Kidney (tissue), 14 donors: ENCODE data around the gene ZNF518B. TPM values are rescaled to one million over a fixed set of nuclear protein-coding genes. Genes with fewer than 3 reads are reported as not detected.

Experiments used
- DNase-seq, 5 donors: peaks; one replicate each; pipeline ENCODE4 v3.0.0-alpha.2; 2013 to 2020
- FAIRE-seq: peaks from 2 replicates; lab custom pipeline; 2012; peaks lifted over from hg19 to GRCh38; lab: Jason Lieb, UNC
- H3K27ac ChIP-seq, 2 donors: one replicate each; pipeline ENCODE4 v1.7.0; 2013; ENCODE audit warnings: low read depth in 2 of 2, low read length in 2 of 2, inconsistent platforms in 1 of 2
- H3K27me3 ChIP-seq: one replicate; pipeline ENCODE4 v1.7.1; 2013; ENCODE audit warnings: low read length, inconsistent platforms; ENCODE audit not compliant: control insufficient read depth, insufficient read depth
- H3K36me3 ChIP-seq, 3 donors: one replicate each; pipeline versions ENCODE4 v1.7.0 to v1.7.1; 2013; ENCODE audit warnings: low read length in 3 of 3, control low read depth in 1 of 3, inconsistent platforms in 1 of 3; ENCODE audit not compliant: insufficient read depth in 3 of 3, control insufficient read depth in 2 of 3
- H3K4me1 ChIP-seq, 3 donors: one replicate each; pipeline versions ENCODE4 v1.7.0 to v1.7.1; 2013; ENCODE audit warnings: low read length in 3 of 3, inconsistent platforms in 1 of 3, low read depth in 1 of 3; ENCODE audit not compliant: control insufficient read depth in 2 of 3, insufficient read depth in 2 of 3
- H3K4me3 ChIP-seq, 3 donors: one replicate each; pipeline versions ENCODE4 v1.7.0 to v1.8.1; 2013; ENCODE audit warnings: low read length in 3 of 3, control low read depth in 1 of 3, inconsistent platforms in 1 of 3
- H3K9ac ChIP-seq, 3 donors: one replicate each; pipeline versions ENCODE4 v1.7.0 to v1.7.1; 2013; ENCODE audit warnings: low read length in 3 of 3, control low read depth in 1 of 3, inconsistent platforms in 1 of 3
- H3K9me3 ChIP-seq, 3 donors: one replicate each; pipeline versions ENCODE4 v1.7.0 to v1.7.1; 2013; ENCODE audit warnings: low read length in 3 of 3, control low read depth in 1 of 3, inconsistent platforms in 1 of 3; ENCODE audit not compliant: control insufficient read depth in 2 of 3, insufficient read depth in 1 of 3
- CTCF ChIP-seq: IDR thresholded peaks from 3 replicates; pipeline ENCODE4 v1.5.1; 2012; ENCODE audit warnings: mild to moderate bottlenecking, moderate library complexity, borderline replicate concordance; ENCODE audit not compliant: insufficient read depth; ENCODE audit errors: extremely low read depth
- intact Hi-C: fragments of 100-400 bp; cut with DNase I; formaldehyde crosslinking; loops from one replicate; pipeline ENCODE4 v1.11.1; 2022
- polyA plus RNA-seq: library from polyadenylated mRNA; stranded (reverse); fragments of 350-450 nt; fragmentation: Illumina TruSeq; extraction: RNeasy Lipid Tissue Mini Kit (QIAGEN cat#74804); gene quantifications from one replicate; pipeline ENCODE4 v1.2.3, GENCODE V29; 2014; ENCODE audit warnings: low read depth, low replicate concordance; ENCODE audit not compliant: insufficient read depth
- total RNA-seq: library from RNA; stranded (reverse); fragmentation: NEBNext Ultra II Directional; extraction: Animal tissue kit (Norgen Biotek cat#: 25700); gene quantifications from one replicate; pipeline ENCODE4 v1.2.1, GENCODE V29; 2021
- donor health status: control.
- donor health status: control.
- donor health status: control.
- donor health status: control.
- donor health status: control.
- donor health status: DM: yes; HTN: yes; CAD: no.
- donor health status: Normal renal cell carcinoma (clear cell type).

ZNF518B gene
- total and polyA plus RNA-seq, 2 donors from 2014 or later, result 3.7 to 19.7 TPM

GRCh38 chr4:10504570-10505179 is 47.4 kb upstream of the ZNF518B start:
- H3K9ac ChIP-seq, result no peak overlapping the region
- no peak overlapping the region for H3K4me3 ChIP-seq
- intact Hi-C loops, result no loop called here
- FAIRE-seq (no peak), DNase-seq (no peak)
- H3K9me3 ChIP-seq, result no peaks in the 10 kb centered on the region
- H3K27ac ChIP-seq, result no peak overlapping the region
- H3K27me3 ChIP-seq, result no peaks in the 10 kb centered on the region
- H3K36me3 ChIP-seq, result no peaks in the 10 kb centered on the region
- TF ChIP-seq CTCF, result no peak
- no peaks in the 10 kb centered on the region for H3K4me1 ChIP-seq

- FAIRE-seq (no peak), DNase-seq (no peak)
- TF ChIP-seq CTCF, result no peak
- Histone ChIP-seq H3K4me1 (no peaks in the 10 kb centered on the region), H3K9ac (no peak overlapping the region), H3K27ac (no peak overlapping the region), H3K4me3 (no peak overlapping the region), H3K9me3 (no peaks in the 10 kb centered on the region), H3K36me3 (no peaks in the 10 kb centered on the region), H3K27me3 (no peaks in the 10 kb centered on the region)
- intact Hi-C loops, result no loop called here
These were observed 45.5 kb upstream of the ZNF518B start for GRCh38 chr4:10502717-10503116.

GRCh38 chr4:10500776-10501175 is 43.5 kb upstream of the ZNF518B start:
- no peaks in the 10 kb centered on the region for H3K36me3 ChIP-seq
- DNase-seq (no peak), FAIRE-seq (no peak)
- H3K9ac ChIP-seq, result no peak overlapping the region
- H3K9me3 ChIP-seq, result no peaks in the 10 kb centered on the region
- H3K27me3 ChIP-seq, result no peaks in the 10 kb centered on the region
- no peaks in the 10 kb centered on the region for H3K4me1 ChIP-seq
- no peak overlapping the region for H3K27ac ChIP-seq
- no peak for TF ChIP-seq CTCF
- intact Hi-C loops, result no loop called here
- no peak overlapping the region for H3K4me3 ChIP-seq

- Histone ChIP-seq H3K27me3 (no peaks in the 10 kb centered on the region), H3K36me3 (no peaks in the 10 kb centered on the region), H3K4me3 (no peak overlapping the region), H3K9me3 (no peaks in the 10 kb centered on the region), H3K4me1 (no peaks in the 10 kb centered on the region), H3K9ac (no peak overlapping the region), H3K27ac (no peak overlapping the region)
- intact Hi-C loops, result no loop called here
- no peak for FAIRE-seq
- no peak for DNase-seq
- TF ChIP-seq CTCF, result no peak
These were observed 39.0 kb upstream of the ZNF518B start for GRCh38 chr4:10496200-10496599.
